Activated CD4-positive, alpha-beta T cell treated with anti-CD3 and anti-CD28 coated beads, Interleukin-2, amount 50 U/mL, for 24 hours (primary cell): ENCODE results near the gene SMARCA4.
"Not testable (repeated sequence)": the region's sequence is repeated elsewhere in the genome, so short reads cannot be mapped to it uniquely, and the experiment has no call there.

Source experiments
- DNase-seq, 2 donors: peaks; one replicate each; pipeline ENCODE4 v3.0.0-alpha.2; 2020; ENCODE audit warnings: low read depth in 1 of 2, low spot score in 1 of 2

The SMARCA4 gene

DNA sequence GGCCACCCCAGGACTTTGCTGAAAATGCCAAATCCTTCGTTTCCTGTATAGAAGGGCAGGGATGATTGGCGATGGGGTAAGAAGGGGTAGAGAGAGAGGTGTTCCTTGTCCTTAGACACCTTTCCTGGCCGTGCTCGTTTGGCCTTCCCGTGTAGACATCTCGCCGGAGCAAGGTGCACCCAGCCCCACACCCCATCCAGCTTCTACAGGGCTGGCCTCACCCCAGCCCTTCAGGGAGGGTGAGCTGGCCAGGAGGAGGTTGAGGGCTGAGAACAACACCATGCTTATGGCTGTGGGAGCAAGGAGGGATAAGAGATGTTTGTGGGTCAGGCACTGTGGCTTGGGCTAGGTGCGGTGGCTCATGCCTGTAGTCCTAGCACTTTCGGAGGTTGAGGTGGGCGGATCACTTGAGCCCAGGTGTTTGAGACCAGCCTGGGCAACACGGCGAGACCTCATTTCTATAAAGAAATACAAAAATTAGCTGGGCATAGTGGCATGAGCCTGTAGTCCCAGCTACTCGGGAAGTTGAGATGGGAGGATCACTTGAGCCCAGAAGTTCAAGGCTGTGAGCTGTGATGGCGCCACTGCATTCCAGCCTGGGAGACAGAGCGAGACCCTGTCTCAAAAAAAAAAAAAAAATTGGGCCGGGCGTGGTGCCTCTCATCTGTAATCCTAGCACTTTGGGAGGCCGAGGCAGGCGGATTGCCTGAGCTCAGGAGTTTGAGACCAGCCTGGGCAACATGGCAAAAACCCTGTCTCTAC is 15.5 kb downstream of the SMARCA4 start:
- DNase-seq = no peak

DNA sequence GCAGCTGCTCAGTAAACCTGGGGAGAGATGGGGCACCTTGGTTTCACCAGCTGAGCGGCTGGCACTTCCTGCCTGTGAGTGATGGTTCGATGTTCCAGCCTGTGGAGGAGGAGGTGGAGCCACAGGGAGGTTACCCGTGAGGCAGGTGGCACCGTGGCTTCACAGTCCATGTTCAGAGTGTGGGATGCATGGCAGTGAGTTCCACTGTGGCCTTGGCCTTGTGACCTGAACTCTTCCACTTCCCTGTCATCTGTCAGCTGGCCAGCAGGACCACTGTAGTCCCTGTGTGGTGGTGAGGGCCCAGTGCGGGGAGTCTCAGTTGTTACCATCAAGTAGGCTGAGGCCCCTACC is 16.9 kb downstream of the SMARCA4 start:
- no peak for DNase-seq

DNA sequence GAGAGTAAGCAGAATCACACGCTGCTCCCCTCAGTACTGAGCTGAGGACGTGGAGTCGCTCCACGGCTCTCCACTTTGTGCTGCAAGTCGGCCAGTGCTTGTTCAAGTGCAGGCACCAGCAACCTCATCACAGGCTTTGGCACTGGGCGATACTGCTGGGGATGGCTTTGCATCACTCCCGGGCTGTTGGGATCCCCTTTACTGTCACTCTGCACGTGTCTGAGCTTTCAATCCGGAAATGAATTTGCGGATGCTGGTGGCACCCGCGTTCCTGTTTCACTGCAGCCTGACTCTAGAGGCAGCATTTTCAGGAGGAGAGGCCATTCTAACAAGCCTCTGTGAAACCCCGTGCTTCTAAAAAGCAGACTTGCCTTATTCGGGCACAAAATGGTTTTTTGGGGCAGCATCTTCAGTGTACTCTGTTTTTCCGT is 19.1 kb downstream of the SMARCA4 start:
- DNase-seq = no peak

DNA sequence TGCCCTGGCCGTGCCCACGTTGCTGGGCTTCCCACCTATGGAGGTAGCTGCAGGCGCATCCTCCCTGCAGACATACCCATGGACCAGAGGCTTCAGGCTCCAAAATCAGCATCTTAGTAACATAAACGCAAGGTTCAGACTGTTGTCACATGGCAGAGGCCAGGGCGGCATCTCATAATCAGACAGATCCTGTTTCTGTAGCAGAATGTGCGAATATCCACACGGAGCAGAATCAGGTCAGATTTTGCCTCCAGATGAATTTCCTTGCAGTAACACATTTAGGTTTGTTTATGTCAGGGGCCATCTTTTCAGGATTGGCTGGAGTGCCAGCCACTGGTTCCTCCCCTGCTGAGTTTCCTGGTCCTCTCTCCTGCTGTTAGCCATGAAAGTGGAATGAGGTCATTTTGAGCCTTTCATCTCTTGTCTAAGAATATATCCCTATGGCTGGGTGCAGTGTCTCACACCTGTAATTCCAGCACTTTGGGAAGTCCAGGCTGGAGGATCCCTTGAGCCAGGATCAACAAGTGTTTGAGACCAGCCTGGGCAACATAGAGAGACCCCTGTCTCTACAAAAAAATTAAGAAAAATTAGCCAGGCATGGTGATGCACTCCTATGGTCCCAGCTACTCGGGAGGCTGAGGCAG is 20.5 kb downstream of the SMARCA4 start:
- no peak for DNase-seq

DNA sequence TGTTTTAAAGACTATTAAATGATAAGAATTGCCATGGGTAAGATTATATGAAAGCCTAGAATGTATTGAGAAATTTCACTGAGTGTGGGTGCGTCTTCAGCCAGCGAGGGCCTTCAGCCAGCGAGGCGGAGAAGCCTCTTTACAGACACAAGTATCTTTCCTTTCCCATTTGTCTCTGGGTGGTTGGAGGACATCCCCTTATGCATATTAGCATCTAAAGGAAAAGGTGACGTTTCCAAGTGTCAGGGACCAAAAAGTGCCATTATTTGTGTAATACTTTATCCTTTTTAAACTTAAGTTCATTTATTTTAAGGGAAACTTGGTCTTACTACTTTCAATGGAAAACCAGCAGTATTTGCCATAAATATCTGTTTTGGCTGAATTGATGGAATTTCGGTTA is 22.2 kb downstream of the SMARCA4 start:
- no peak for DNase-seq

DNA sequence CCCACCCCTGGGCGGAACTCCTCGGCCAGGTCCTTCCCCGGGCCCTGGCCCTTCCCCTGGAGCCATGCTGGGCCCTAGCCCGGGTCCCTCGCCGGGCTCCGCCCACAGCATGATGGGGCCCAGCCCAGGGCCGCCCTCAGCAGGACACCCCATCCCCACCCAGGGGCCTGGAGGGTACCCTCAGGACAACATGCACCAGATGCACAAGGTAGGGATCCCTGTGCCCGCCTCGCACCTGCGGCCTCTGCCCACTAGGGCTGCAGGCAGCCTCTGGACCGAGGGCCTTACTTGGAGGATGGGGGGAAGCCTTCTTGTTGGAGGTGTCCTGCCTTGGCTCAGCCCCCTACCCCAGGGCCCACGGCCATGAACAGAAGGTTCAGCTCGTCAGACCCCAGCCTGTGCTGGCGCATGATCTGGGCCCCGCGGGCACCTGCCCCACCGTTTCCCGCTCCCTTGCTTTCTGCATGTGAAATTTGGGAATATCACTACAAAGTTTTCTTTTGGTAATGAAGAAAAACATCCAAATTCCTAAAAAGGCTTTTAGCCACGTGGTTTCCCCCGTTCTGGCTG is 23.4 kb downstream of the SMARCA4 start:
- no peak for DNase-seq

DNA sequence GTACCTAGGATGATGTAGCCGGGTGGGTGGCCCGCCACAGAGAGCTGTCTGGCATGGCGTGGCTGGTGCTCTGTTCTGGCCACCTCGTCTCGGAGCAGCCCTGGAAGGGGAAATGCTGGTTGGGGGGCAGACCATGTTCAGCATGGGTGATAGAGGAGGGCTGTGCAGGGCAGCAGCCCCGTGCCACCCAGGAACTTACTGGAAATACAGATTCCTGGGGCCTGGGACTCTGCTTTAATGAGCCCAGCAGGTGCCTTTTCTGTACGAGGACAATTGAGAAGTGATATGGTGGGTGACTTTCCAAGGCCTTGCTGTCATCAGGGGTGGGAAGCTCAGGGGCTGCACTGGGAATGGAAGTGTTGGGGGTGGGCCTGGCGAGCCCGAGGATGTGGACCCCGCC is 24.7 kb downstream of the SMARCA4 start:
- no peak for DNase-seq

DNA sequence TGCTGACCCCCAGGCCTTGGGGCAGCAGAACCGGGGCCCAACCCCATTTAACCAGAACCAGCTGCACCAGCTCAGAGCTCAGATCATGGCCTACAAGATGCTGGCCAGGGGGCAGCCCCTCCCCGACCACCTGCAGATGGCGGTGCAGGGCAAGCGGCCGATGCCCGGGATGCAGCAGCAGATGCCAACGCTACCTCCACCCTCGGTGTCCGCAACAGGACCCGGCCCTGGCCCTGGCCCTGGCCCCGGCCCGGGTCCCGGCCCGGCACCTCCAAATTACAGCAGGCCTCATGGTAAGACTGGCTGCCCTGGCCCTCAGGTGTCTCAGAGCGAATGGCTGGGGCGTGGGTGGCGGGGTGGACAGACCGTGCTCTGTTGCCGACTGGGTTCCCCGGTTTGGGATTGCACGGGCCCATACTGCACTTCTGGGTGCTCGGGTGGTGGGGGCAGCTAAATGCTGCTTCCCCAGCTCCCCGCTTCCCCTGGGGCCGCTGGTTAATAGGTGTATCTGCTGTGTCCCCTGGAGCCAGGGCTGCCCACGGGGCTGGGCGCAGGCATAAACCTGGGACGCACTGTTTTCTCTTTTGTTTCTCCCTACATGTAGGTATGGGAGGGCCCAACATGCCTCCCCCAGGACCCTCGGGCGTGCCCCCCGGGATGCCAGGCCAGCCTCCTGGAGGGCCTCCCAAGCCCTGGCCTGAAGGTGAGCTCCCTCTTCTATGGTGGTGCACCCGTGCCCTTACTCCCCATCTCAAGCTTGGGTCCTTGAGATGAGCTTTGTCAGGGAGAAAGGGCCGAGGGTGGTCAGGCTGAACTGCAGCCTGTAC is 25.7 kb downstream of the SMARCA4 start:
- DNase-seq = no peak

DNA sequence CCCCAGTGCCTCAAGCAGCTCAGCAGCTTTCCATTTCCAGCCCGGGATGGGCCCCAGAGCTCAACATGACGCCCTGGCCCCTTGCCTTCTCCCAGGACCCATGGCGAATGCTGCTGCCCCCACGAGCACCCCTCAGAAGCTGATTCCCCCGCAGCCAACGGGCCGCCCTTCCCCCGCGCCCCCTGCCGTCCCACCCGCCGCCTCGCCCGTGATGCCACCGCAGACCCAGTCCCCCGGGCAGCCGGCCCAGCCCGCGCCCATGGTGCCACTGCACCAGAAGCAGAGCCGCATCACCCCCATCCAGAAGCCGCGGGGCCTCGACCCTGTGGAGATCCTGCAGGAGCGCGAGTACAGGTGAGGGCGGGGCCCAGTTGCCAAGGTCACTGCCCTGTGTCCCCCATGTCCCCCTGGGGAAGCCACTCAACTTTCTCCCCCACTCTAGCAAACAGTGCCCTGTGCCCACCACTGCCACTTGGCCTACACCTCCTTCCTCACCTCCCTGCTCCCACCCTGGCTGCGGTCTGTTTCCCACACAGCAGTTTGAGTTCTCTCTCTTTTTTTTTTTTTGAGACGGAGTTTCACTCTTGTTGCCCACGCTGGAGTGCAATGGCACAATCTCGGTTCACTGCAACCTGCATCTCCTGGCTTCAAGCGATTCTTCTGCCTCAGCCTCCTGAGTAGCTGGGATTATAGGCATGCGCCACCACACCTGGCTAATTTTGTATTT is 26.9 kb downstream of the SMARCA4 start:
- no peak for DNase-seq

DNA sequence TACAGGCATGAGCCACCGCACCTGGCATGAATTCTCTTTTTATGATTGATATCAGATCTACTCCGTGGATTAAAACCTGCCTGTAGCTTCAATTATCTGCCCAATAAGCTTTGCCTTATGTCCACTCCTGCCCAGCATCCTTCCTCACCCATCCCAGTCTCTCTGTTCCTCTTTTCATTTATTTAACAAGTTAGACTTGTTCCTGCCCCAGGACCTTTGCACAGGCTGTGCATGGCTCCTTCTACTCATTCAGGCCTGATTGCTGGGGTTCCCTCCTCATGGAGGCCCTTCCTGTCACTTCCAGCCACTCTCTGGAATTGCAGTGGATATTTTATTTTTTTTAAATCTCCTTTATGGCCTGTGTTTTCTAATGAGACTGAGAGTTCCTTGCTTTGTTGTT is 27.6 kb downstream of the SMARCA4 start:
- DNase-seq = no peak

DNA sequence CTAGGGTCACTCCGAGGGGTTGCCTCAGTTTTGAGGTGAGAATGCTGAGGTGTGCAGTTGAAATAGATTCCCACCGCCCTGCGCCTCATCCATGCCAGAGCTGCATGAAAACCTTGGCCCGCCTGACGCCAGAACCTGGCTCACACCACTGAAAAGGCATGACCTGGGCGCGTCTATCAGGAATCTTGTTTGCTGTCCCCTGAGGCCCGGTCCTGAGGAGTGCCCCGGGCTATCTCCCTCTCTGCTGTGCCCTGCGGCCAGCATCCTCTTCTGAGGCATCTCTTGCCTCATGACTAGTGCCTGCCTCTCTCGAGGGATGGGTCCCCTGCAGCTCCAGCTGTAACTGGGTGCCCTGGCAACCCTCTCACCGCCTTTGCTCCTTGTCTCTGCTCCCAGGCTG is 28.1 kb downstream of the SMARCA4 start:
- DNase-seq = no peak

DNA sequence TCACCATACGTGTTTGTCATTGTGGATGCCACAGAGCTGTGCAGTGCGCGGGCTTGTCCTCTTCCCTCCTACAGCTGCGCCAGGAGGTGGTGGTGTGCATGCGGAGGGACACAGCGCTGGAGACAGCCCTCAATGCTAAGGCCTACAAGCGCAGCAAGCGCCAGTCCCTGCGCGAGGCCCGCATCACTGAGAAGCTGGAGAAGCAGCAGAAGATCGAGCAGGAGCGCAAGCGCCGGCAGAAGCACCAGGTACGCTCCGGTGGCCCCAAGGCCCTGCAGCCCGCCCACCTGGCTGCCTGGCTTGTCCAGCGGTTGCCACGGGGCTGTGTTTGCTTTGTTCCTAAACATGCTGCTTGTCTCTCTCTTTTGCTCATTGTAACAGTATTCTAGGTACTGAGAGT is 30.2 kb downstream of the SMARCA4 start:
- DNase-seq = no peak

DNA sequence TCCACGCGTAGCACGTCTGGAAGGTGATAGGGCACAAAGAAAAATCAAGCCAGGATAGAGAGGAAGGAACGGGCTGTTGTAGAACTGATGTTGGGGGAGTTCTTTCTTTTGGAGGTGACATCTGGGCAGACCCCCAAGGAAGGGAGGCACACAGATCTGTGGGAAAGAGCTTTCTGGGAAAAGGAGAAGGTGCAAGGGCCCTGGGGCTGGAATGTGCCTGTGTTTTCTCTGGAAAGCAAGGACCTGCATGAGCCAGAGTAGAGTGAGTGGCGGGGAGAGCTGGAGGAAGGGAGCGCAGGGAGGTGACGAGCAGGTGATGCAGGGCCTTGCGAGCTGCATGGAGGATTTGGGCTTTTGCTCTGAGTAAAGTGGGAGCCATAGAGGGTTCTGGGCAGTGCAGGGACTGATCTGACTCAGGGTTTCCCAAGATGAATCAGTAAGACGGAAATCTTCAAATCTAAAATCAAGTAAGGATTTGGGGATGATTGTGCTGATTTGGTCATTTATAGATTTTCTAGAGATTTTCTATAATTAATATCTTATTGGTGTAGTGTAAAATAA is 30.8 kb downstream of the SMARCA4 start:
- no peak for DNase-seq

DNA sequence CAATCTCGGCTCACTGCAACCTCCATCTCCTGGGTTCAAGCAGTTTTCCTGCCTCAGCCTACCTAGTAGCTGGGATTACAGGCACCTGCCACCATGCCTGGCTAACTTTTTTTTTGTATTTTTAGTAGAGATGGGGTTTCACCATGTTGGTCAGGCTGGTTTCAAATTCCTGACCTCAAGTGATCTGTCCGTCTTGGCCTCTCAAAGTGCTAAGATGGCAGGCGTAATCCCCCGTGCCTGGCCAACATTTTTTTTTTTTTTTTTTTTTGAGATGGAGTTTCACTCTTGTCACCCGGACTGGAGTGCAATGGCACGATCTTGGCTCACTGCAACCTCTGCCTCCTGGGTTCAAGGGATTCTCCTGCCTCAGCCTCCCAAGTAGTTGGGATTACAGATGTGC is 31.3 kb downstream of the SMARCA4 start:
- DNase-seq = not testable (repeated sequence)

DNA sequence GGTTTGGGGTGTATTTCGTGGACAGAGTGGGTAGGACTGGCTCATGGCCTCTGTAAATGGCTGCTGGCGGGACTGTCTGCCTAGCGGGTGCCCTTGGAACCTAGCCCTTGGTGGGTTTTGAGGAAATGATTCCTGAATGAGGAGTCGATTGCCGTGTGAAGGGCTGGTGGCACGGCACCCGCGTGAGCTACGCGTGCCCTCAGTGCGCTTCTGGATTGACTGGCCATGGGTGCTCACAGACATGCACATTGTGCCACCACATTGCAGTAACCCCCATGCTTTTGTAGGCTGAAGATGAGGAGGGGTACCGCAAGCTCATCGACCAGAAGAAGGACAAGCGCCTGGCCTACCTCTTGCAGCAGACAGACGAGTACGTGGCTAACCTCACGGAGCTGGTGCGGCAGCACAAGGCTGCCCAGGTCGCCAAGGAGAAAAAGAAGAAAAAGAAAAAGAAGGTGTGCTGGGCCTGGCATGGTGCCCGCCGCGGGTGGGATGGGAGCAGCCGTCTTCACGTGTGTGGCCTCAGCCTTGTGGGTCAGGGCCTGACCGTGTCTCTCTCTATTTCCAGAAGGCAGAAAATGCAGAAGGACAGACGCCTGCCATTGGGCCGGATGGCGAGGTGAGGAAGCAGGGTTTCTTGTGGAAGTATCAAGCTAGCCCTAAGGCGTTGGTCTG is 35.2 kb downstream of the SMARCA4 start:
- no peak for DNase-seq

DNA sequence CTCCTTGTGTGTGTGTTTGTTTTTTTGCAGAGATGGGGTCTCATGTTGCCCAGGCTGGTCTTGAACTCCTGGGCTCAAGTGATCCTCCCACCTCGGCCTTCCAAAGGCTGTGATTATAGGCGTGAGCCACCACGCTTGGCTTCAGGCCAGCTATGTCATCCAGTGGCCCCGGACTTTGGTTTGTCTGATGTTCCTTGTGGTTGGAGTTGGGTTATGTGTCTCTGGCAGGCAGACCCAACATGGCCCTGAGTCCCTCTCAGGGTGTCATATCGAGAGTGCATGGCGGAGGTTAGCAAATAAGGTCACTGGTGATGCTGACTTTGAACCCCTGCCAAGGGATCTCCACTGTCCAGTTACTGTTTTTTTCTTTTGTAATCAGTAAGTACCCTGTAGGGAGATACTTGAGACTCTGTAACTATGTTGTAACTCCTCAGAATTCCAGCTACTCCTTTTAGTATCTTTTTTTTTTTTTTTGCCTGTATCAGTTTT is 37.3 kb downstream of the SMARCA4 start:
- no peak for DNase-seq

DNA sequence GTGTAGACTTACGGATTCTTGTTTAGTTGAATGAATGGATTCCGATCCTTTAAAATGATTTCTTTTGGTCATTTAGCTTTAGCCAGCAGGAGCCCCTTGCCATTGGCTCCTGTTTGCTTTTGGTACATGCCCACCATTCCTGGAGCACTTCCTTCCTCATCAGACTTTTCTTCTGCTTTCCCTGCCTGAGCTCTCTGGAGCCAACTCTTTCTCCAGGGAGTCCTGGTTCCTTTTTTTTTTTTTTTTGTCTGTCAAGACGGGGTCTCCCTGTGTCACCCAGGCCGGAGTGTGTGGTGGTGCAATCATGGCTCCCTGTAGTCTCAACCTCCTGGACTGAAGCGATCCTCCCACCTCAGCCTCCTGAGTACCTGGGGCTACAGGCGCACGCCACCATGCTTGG is 37.8 kb downstream of the SMARCA4 start:
- no peak for DNase-seq

DNA sequence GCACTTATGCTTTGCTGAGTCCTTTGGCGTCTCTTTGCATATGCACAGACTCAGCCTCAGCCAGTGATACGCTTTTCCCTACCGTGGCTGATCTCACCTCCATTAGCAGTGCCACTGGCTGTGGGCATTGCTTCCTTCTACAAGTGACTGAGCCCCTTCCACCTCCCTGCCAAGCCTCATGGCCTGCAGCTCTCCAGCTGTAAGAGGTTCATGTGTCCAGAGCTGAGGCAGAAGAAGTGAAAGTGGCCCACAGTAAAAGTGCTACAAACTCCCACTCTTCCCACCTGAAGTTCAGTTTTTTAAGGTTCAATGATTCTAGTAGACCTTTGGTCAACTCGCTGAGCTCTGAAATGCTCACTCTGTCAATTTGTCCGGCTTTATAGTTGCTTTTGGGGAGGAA is 44.7 kb downstream of the SMARCA4 start:
- DNase-seq = no peak

DNA sequence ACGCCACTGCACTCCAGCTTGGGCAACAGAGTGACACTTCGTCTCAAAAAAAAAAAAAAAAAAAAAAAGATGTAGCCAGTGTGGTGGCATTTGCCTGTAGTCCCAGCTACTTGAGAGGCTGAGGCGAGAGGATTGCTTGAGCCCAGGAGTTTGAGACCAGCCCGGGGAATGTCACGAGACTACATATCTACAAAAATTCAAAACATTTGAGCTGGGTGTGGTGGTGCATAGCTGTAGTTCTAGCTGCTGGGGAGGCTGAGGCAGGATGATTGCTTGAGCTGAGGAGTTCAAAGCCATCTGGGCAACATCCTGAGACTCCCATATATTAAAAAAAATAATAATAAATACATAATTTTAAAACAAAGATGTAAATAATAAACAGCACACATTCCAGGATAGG is 46.6 kb downstream of the SMARCA4 start:
- no peak for DNase-seq

DNA sequence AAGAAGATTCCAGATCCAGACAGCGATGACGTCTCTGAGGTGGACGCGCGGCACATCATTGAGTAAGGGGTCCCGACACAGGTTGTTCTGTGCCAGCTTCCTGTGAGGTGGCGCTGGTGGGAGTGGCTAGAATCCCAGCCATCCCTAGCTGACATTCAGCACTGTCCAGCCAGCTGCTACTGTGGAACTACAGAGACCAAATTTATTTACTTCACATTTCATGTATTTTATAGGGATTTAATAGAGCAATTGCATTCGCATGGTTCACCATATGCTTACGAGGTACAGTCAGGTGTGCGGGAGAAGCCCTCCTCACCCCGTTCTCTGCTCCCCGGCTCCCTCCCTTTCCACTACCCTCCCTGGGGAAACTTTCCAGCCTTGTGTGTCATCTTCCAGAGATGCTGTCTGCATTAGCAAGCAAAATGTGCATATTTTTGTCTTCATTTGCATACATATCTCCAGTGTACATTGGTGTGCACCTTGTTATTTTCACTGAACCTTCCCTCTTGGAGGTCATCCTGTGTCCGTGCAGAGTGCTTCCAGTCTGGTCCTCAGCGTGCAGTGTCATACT is 47.2 kb downstream of the SMARCA4 start:
- DNase-seq = no peak
